Measurements from ENCODE around the gene PYURF.

DNA sequence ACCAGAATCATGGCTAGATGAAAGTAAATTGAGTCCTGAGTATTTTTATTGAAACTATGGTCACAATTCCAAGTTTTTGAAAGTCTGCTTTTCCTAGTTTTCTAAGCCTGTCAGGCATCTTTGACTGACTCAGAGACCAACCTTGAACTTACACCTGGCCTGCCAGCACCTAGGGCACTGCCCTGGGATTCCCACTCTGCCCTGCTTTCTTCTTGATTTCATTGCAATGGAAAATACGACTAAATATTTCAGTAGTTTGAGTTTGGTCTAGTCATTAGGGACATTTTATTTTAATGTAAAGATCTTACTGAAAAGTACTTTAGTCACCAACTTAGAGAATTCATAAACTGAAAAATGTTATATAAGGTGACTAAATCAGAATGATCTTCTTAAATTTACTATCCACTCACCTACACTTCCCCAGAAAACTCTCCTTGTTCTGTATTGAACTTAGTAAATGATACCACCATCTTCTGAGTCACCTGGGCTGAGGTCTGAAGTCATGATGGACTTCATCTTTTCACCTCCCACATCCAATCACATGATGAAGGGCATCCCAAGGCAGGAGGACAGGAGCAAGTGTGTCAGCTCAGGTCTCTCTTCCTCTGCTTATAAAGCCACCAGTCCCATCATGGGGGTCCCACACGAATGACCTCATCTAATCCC lies 11.6 kb upstream of the PYURF start:
- no peak for TF ChIP-seq EZH2phosphoT487 (IDR thresholded peaks at IDR 0.05; ENCODE audit: borderline replicate concordance, low read length)
- TF ChIP-seq EZH2 (IDR thresholded peaks at IDR 0.05; ENCODE audit: low read length, unreplicated experiment) = no peak

Data from PC-3 (cell line).